NCI-H1694 (cell line): ENCODE data around the gene SETD6.

Experiments
- DNase-seq: peaks from one replicate; lab custom pipeline; 2025; lab: John Stamatoyannopoulos, UW

SETD6 gene

DNA sequence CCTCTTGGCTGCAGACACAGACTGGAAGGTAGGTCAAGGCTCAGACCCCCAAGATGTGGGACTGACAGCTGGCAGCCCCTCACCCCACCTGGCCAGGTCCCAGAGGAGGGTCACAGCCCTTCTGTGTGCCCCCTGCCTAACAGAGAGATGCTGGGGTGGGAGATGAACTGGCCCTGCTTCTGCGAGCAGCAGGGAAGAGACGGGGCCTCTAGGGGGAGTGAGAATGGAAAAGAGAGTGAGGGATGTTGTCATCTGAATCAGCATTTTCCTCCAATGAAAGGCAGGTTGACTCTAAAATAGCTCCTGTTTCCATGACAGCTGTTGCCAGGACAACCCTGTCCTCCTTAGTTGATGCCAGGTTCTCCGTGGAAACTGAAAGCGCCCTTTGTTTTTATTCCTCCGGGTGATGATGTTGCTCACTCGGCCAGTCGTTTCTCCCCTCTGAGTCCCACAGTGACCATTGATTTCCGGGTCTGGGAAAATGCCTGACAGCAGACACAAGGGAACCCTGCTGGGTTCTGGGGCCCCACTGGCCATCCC, 20.3 kb upstream of the SETD6 start:
- DNase-seq = peak; percentile 94

DNA sequence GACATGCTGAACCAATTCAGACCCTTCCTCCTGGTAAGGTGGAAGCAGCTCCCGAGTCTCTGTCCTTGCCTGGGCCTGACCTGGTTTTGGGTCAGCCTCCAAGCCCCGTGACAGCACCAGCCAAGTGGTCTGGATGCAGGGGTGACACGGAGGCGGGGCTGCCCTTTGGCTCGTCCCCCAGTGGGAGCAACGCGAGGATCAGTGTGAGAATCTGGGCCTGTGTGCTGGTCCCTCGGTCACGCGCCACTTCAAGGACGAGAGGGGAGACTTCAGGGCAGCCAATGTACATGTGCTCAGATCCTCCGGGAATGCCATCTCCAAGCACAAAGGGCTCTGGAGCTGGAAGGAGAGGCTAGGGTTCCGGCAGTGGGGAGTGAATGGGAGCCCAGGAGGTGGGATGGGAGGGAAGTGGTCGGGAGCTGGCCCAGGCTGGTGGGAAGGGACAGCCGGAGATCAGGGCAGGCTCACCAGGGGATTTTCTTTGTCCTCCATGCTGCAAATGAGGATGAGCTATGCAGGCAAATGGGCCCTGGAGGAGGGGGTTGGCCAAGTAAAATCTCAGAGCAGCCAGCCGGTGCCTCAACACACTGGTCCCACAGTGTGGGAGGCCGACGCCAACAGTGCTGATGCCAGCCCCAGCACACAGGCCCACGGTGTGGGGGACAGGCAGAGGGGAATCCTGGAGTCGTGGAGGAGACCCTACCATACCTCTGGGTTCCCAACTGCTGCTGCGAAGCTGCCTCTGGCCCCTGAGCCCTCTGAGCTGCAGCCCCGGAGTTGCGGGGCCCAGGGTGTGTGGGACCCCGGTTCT, 19.6 kb upstream of the SETD6 start:
- DNase-seq = no peak

- DNase-seq = no peak
These were observed 17.8 kb upstream of the SETD6 start for GRCh38 chr16:58497468-58497867.

GRCh38 chr16:58497935-58498334, 17.4 kb upstream of the SETD6 start:
- no peak for DNase-seq

DNA sequence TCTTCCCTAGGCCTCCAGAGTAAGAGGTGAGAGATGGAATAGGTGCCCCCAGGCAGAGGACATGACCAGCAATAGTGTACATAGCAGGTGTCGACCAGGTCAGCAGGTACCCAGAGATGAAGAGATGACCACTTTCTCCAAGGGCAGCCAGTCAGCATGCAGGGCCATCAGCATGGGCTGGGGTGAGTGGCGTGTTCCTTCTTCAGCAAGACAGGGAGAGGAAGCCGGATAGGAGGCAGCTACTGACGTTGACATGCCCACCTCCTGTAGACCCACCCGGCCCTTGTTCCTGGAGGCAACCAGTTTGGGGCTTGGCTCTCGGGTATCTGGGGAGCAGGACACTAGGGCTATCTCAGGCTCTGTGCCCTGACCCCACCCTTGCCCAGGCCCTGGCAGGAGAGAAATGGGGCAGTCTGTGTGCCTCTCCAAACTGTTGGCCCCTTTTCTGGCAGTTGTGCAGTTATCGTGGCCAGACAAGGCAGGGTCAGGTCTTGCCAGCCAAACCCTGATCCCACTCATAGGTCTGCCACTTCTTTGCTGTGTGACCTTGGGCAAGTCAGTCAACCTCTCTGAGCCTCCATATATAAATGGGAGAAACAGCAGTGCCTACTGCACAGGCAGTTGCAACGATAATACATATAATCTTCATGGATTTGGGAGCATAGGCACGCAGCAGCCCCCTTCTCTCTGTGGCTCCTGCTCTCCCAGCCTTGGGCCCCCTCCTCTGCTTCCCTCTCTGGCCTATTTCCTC, 16.8 kb upstream of the SETD6 start:
- no peak for DNase-seq

DNA sequence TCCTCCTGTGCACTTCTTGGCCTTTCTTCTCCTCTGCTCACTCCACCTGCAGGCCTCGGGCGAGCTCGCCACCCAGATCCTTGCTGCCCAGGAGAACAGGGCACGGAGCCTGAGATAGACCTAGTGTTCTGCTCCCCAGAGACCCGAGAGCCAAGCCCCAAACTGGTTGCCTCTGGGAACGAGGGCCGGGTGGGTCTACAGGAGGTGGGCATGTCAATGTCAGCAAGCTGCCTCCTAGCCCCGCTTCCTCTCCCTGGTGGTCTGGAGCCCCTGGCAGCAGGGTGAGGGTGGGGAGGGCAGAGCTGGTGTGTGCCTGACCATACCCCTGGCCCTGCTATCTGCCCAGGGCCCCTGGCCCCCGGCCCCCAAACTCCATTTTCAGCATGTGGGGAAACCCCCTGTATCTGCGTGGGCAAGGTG, 16.2 kb upstream of the SETD6 start:
- no peak for DNase-seq

DNA sequence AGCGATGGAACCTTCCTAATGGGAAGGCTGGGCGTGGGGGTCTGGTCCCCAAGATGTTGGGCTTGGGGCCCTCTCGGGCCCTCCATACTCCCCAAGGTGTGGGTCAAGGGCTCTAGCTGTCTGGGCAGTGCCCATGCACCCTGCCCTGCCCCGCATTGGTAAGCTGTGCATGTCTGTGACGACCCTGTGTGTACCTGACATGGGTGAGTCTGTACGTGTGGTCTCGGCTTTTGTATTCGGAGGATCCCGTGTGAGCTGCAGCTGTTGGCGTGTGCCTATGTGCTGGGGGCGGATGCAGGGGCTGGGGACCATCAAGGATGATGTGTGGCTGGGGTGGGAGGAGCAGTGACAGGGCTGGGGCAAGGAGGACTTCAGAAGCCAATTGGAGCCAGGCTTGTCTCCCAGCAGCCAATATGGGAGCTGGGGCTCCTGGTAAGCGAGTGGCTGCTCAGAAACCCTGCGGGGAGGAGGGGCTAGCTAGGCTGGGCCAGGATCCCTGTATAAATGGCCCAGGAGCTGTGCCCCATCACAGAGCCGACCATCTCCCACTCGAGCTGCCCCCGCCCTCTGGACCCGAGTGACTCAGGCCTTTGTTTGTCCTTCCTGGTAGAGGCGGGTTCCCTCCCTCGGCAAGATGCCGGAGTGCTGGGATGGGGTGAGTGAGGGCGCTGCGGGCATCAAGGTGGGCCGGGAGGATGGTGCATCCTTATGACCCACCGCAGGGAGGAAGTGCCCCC, 15.5 kb upstream of the SETD6 start, which contains the start of gene NDRG4:
Gene NDRG4 (plus strand): TSS at position 529 of the 737 bp plus-strand sequence. CDS start 106 bp downstream, at position 635.
- peak; percentile 89 for DNase-seq

DNA sequence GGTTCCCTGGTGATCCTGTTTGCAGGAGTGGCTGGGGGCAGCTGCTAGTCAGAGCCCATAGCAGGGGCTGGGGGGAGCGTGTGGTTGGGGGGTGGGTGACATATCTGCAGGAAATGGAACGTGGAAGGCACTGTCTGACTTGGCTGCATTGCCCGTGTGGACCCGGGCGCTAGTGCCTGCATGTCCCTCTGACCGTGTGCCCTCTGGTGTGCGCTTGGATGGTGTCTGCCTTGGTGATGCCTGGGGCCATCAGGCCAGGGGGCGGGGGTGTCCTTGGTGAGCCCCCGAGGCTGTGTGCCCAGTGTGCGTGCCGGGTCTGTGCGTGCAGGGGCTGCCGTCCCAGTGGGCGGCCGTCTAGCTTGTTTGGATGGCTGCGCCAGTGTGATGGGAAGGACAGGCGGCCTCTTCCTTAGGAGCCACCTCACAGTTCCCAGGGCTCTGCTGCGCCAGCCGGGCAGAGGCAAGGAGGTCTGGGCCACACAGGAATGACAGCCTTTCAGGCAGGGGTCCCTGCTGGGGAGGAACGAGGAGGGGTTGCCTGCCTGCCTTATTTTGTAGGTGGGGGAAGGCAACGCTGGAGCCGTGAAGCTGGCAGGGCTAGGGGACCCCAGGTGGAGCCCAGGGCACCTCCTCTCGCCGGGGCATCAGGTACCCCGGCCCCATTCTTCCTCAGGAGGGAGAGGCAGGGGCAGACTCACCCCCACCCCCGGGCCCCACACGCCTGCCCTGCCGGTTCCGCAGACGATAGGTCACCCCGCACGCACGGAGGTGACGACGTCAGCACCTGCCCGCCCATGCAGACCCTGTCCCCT, 14.7 kb upstream of the SETD6 start:
- no peak for DNase-seq

GRCh38 chr16:58501242-58502131, 13.8 kb upstream of the SETD6 start:
- DNase-seq = no peak

GRCh38 chr16:58502217-58502921, 12.9 kb upstream of the SETD6 start:
- no peak for DNase-seq

DNA sequence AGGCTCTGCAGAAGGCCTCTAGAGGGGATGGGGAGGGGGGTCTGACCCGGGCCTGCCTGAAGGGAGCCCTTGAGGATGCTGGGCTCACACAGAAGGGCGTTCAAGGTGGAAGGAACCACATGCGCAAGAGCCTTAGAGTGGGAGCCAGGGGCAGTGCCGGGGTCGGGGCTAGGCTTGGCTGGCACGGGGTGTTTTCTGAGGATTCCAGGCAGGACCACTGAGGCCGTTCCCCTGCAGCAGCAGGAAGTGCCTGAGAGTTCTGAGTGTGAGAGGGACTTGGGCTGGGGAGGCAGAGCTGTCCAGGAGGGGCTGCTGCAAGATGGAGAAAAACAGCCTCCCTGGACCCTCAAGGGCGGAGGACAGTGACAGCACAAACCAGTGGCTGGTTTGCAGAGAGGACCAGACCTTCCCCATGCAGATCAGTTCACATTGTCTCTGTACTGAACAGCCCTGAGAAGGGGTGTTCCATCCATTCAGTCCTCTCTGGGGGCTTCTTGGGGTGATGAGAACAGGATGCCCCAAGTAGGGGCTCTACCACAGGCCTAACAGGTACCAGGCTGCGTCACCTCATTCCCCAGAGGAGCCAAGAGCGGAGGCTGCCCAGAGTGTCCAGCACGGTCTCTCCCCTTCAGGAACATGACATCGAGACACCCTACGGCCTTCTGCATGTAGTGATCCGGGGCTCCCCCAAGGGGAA, 12.0 kb upstream of the SETD6 start:
- DNase-seq = no peak

DNA sequence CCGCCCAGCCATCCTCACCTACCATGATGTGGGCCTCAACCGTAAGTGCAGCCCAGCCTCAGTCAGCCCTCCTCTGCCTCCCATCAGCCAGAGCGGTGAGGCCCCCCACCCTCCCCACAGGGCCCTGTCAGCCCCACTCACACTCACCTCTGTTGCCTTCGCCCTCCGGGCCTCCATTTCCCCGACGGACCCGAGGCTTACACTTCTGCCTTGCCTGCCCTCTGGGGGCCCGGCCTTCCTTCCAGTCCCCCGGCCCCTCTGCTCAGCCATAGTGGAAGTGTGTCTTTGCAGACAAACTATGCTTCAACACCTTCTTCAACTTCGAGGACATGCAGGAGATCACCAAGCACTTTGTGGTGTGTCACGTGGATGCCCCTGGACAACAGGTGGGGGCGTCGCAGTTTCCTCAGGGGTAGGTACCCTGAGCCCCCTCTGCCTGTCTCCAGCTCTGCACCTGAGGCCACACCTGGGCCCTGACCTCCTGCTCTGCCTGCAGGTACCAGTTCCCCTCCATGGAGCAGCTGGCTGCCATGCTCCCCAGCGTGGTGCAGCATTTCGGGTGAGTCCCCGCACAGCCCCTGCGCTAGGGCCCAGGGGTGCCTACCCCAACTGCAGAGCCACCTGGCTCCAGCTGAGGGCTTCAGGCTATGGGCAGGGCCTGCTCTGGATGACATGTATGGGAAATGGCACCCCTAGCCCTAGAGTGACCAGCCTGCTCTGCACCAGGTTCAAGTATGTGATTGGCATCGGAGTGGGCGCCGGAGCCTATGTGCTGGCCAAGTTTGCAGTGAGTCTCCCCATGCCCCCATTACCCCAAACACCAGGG, 11.2 kb upstream of the SETD6 start:
- no peak for DNase-seq

DNA sequence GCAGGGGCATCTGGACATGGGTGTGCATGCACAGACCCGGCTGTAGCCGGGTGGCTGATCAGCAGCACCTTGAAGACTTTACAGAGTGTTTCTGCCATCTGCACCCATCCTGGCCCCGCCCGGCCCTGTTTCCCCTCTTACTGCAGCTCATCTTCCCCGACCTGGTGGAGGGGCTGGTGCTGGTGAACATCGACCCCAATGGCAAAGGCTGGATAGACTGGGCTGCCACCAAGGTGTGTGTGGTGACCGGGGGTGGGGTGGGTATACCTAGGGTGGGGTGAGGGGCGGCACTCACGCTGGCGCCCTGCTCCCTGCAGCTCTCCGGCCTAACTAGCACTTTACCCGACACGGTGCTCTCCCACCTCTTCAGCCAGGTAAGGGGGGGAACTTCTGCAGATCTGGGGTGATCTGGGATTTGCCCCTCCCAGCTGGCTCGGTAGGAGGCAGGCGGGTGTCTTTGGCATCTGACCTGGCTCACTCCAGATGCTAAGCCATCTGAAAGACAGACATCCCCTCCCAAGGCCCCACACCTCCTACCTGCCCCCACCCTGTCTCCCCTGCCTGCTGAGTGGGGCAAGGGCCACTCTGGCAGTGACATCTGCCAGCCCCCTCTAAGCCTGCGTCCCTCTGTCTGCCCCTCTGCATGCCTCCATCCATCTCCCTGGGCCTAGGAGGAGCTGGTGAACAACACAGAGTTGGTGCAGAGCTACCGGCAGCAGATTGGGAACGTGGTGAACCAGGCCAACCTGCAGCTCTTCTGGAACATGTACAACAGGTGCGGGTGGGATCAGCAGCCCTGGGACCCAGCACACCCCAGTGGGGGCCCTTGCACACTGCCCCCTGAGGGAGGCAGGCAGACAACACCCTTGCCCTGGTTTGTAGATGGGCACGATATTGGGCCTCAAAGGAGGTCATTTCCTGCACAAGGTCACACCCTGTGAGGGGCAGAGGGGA, 8.8 kb upstream of the SETD6 start:
- DNase-seq = no peak

DNA sequence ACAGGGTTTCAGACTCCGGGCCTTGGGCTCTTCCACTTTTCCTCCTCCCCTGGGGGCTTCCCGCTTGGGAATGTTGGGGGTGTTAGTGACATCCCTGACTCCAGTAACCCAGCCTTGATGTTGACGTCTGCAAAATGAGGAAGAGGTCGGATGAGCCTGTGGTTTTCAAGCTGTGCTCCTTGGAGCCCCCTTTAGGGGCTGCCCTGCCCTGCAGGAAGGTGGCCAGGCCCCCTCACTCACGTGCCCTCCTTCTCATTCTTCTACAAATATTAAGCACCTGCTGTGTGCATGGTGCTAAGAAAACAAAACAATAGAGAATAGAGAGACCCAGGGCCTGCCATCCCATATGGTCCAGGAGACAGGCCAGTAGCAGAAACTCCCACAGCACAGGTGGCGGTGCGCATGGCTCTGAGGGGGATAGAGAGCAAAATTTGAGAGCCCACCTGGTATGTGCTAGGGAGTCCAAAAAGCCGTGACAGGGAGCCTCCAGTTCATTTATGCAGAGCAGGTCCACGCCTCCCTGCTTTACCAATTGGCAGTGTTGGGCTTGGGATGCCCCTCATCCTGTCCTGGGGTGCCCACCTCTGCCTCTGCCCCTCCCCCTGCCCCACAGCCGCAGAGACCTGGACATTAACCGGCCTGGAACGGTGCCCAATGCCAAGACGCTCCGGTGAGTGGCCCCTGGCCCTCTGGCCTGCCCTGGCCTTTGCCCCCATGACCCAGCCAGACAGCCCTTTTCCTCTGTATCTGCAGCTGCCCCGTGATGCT, 7.9 kb upstream of the SETD6 start:
- DNase-seq = no peak

- no peak for DNase-seq
These were observed 7.2 kb upstream of the SETD6 start for GRCh38 chr16:58507963-58508670.
